WTC11 (cell line): ENCODE measurements around the gene GRIA4.

Source experiments
- CREB1 ChIP-seq: sonication (generic); formaldehyde crosslinking; IDR thresholded peaks from 2 replicates; pipeline ENCODE4 v1.8.0; 2023; ENCODE audit warnings: mild to moderate bottlenecking, missing genetic modification reagents
- CTCF ChIP-seq: fragments of 200-600 bp; IDR thresholded peaks from 2 replicates; pipeline ENCODE4 v1.8.0; 2022; ENCODE audit warnings: antibody characterized with exemption
- ESRRA ChIP-seq: sonication (generic); formaldehyde crosslinking; IDR thresholded peaks from 2 replicates; pipeline ENCODE4 v1.8.1; 2022; ENCODE audit warnings: mild to moderate bottlenecking, missing genetic modification reagents, borderline replicate concordance
- JUN ChIP-seq: sonication (generic); formaldehyde crosslinking; IDR thresholded peaks from 2 replicates; pipeline ENCODE4 v1.8.0; 2023; ENCODE audit warnings: mild to moderate bottlenecking, missing genetic modification reagents
- NR1H2 ChIP-seq: sonication (generic); formaldehyde crosslinking; IDR thresholded peaks from 2 replicates; pipeline ENCODE4 v1.9.0; 2021; ENCODE audit warnings: mild to moderate bottlenecking, moderate library complexity, missing genetic modification reagents
- NR2C2 ChIP-seq: sonication (generic); formaldehyde crosslinking; IDR thresholded peaks from 2 replicates; pipeline ENCODE4 v1.8.0; 2022; ENCODE audit warnings: mild to moderate bottlenecking, missing genetic modification reagents
- NR3C1 ChIP-seq: sonication (generic); formaldehyde crosslinking; conservative IDR thresholded peaks from 2 replicates; pipeline ENCODE4 v1.8.1; 2023; ENCODE audit warnings: low read depth, mild to moderate bottlenecking, missing genetic modification reagents
- PRDM15 ChIP-seq: sonication (generic); formaldehyde crosslinking; IDR thresholded peaks from 2 replicates; pipeline ENCODE4 v1.8.0; 2022; ENCODE audit warnings: missing genetic modification reagents
- RELA ChIP-seq: sonication (generic); formaldehyde crosslinking; IDR thresholded peaks from 2 replicates; pipeline ENCODE4 v1.8.1; 2022; ENCODE audit warnings: missing genetic modification reagents, mild to moderate bottlenecking, borderline replicate concordance
- SP1 ChIP-seq: sonication (generic); formaldehyde crosslinking; conservative IDR thresholded peaks from 2 replicates; pipeline ENCODE4 v1.8.1; 2022; ENCODE audit warnings: missing genetic modification reagents
- USF1 ChIP-seq: sonication (generic); formaldehyde crosslinking; IDR thresholded peaks from 2 replicates; pipeline ENCODE4 v1.8.0; 2022; ENCODE audit warnings: mild to moderate bottlenecking, missing genetic modification reagents
- USF2 ChIP-seq: sonication (generic); formaldehyde crosslinking; IDR thresholded peaks from 2 replicates; pipeline ENCODE4 v1.8.1; 2023; ENCODE audit warnings: mild to moderate bottlenecking, missing genetic modification reagents, moderate library complexity
- ZNF232 ChIP-seq: sonication (generic); formaldehyde crosslinking; IDR thresholded peaks from 2 replicates; pipeline ENCODE4 v1.8.0; 2022; ENCODE audit warnings: mild to moderate bottlenecking, missing genetic modification reagents

- no peak for TF ChIP-seq CTCF
- no peak for TF ChIP-seq CREB1 (CRISPR knock-in tag)
- no peak for TF ChIP-seq ESRRA
- no peak for TF ChIP-seq SP1
- TF ChIP-seq USF2 (CRISPR knock-in tag), result no peak
- TF ChIP-seq RELA (CRISPR knock-in tag), result no peak
- TF ChIP-seq NR2C2 (CRISPR knock-in tag), result no peak
- TF ChIP-seq PRDM15 (CRISPR knock-in tag), result no peak
- TF ChIP-seq JUN (CRISPR knock-in tag), result no peak
- no peak for TF ChIP-seq NR3C1 (CRISPR knock-in tag)
- TF ChIP-seq ZNF232 (CRISPR knock-in tag), result no peak
- TF ChIP-seq USF1 (CRISPR knock-in tag), result no peak
- TF ChIP-seq NR1H2 (CRISPR knock-in tag), result no peak
Measured at GRCh38 chr11:105942921-105943320, 333.0 kb downstream of the GRIA4 start.
